Measurements from ENCODE around the gene ITPR1. TPM values are rescaled to one million over a fixed set of nuclear protein-coding genes. Genes with fewer than 3 reads are reported as not detected.

Gene ITPR1
- polyA plus RNA-seq, 1 of the 3 experiments (the other 2 are of a cell fraction) = 5.9 TPM

DNA sequence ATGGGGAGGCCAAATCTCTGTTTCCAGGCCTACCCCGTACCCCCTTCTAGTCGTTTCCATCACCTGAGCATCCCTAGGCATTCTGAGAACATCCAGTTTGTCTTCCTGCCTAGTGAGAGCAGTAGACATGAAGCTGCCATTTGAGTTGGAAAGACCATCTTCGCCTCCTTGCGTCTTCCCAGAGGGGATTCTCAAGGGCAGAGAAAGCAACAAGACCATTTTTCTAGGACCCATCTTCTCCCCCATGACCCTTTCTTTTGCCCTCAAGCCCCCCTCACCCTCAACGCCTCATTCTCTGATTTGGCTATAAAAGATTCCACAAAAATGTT, 337.4 kb downstream of the ITPR1 start:
- Histone ChIP-seq H4K20me1 (ENCODE audit: insufficient read depth) (no peaks in the 10 kb centered on the region), H3K4me3 (ENCODE audit: low read depth in 2 of 2, low read length in 1 of 2) (peak overlapping the region; percentile 7 to 48; a peak in 3 of 4 replicates), H3K9me3 (no peaks in the 10 kb centered on the region), H3F3A (replicated peaks; ENCODE audit: insufficient read depth) (peaks cover 22% of the 10 kb centered on the region), H3K9me2 (no peaks in the 10 kb centered on the region), H3K4me1 (ENCODE audit: control insufficient read depth in 1 of 2, insufficient read depth in 2 of 2, low read depth in 1 of 2, low read length in 1 of 2) (peaks cover 8 to 46% of the 10 kb centered on the region in 2 experiments; a peak in 1 of 4 replicates), H3K27ac (ENCODE audit: low read depth in 2 of 2, low read length in 1 of 2) (peak overlapping the region; percentile 95 to 97), H2AFZ (ENCODE audit: low read depth) (peak overlapping the region; percentile 63; the same call in 1 of the 2 replicates), H3K4me2 (peak overlapping the region; percentile 71), H3K27me3 (ENCODE audit: insufficient read depth) (no peaks in the 10 kb centered on the region), H3K36me3 (replicated peaks in 1 of 2; ENCODE audit: control insufficient read depth in 1 of 2, insufficient read depth in 2 of 2, low read length in 1 of 2) (no peaks in the 10 kb centered on the region), H3K9ac (peak overlapping the region; percentile 71), H3K79me2 (ENCODE audit: insufficient read depth) (no peaks in the 10 kb centered on the region)
- DNase-seq = no peak
- 90% methylated on average over 5 of the region's 5 CpGs for WGBS (ENCODE audit: low lambda C conversion rate)
- TF ChIP-seq, protein P1, sequence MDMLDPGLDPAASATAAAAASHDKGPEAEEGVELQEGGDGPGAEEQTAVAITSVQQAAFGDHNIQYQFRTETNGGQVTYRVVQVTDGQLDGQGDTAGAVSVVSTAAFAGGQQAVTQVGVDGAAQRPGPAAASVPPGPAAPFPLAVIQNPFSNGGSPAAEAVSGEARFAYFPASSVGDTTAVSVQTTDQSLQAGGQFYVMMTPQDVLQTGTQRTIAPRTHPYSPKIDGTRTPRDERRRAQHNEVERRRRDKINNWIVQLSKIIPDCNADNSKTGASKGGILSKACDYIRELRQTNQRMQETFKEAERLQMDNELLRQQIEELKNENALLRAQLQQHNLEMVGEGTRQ (IDR thresholded peaks at IDR 0.05; ENCODE audit: borderline replicate concordance, low read depth, low read length) = no peak
- TF ChIP-seq RCOR1 (IDR thresholded peaks at IDR 0.05; ENCODE audit: low read length) = no peak
- TF ChIP-seq NRF1 (IDR thresholded peaks at IDR 0.05; ENCODE audit: low read depth, low read length) = no peak
- TF ChIP-seq GABPA (IDR thresholded peaks at IDR 0.05; ENCODE audit: low read depth) = no peak
- no peak for TF ChIP-seq POLR2AphosphoS5 (IDR thresholded peaks at IDR 0.05; ENCODE audit: low read depth, low read length)
- TF ChIP-seq, protein P2, sequence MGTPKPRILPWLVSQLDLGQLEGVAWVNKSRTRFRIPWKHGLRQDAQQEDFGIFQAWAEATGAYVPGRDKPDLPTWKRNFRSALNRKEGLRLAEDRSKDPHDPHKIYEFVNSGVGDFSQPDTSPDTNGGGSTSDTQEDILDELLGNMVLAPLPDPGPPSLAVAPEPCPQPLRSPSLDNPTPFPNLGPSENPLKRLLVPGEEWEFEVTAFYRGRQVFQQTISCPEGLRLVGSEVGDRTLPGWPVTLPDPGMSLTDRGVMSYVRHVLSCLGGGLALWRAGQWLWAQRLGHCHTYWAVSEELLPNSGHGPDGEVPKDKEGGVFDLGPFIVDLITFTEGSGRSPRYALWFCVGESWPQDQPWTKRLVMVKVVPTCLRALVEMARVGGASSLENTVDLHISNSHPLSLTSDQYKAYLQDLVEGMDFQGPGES (IDR thresholded peaks at IDR 0.05; ENCODE audit: low read depth, low read length) = no peak
- no peak for TF ChIP-seq EP300 (IDR thresholded peaks at IDR 0.05; ENCODE audit: borderline replicate concordance in 1 of 2, low read depth in 1 of 2, low read length in 1 of 2)
- no peak for TF ChIP-seq RXRA (IDR thresholded peaks at IDR 0.05; ENCODE audit: borderline replicate concordance, low read depth)
- no peak for TF ChIP-seq TCF12 (IDR thresholded peaks at IDR 0.05)
- CTCF ChIA-PET = no interaction called here
- POLR2A ChIA-PET = no interaction called here

- H3K4me3 ChIP-seq (ENCODE audit: low read depth in 2 of 2, low read length in 1 of 2) = peak overlapping the region in 1 of 2 experiments; percentile 2; a peak in 3 of 4 replicates
- peaks cover 22% of the 10 kb centered on the region for H3F3A ChIP-seq (replicated peaks; ENCODE audit: insufficient read depth)
- no peaks in the 10 kb centered on the region for H3K27me3 ChIP-seq (ENCODE audit: insufficient read depth)
- peak overlapping the region; percentile 71 for H3K4me2 ChIP-seq
- WGBS (ENCODE audit: low lambda C conversion rate) = 11% methylated on average over 4 of the region's 4 CpGs
- H3K9me2 ChIP-seq = no peaks in the 10 kb centered on the region
- no peaks in the 10 kb centered on the region for H3K36me3 ChIP-seq (replicated peaks in 1 of 2; ENCODE audit: control insufficient read depth in 1 of 2, insufficient read depth in 2 of 2, low read length in 1 of 2)
- H3K4me1 ChIP-seq (ENCODE audit: control insufficient read depth in 1 of 2, insufficient read depth in 2 of 2, low read depth in 1 of 2, low read length in 1 of 2) = peaks cover 7 to 38% of the 10 kb centered on the region in 2 experiments; a peak in 1 of 4 replicates
- ChIA-PET CTCF (interaction anchor here (0.8 kb wide), 1 partner anchor 10 kb away, joined by 4 read pairs; no protein-coding TSS in a partner anchor), POLR2A (no interaction called here)
- no peak for DNase-seq
- H3K27ac ChIP-seq (ENCODE audit: low read depth in 2 of 2, low read length in 1 of 2) = peak overlapping the region; percentile 95 to 97
- H3K9ac ChIP-seq = peak overlapping the region; percentile 71; the same call in 1 of the 2 replicates
- H2AFZ ChIP-seq (ENCODE audit: low read depth) = peak overlapping the region; percentile 39
- no peaks in the 10 kb centered on the region for H3K79me2 ChIP-seq (ENCODE audit: insufficient read depth)
- H3K9me3 ChIP-seq = no peaks in the 10 kb centered on the region
- TF ChIP-seq CHD2 (IDR thresholded peaks at IDR 0.05; ENCODE audit: low read length, partially characterized antibody) = no peak
- peak; percentile 16; the same call in 1 of the 2 replicates for TF ChIP-seq TCF12 (IDR thresholded peaks at IDR 0.05)
- TF ChIP-seq POLR2AphosphoS5 (IDR thresholded peaks at IDR 0.05; ENCODE audit: low read depth, low read length) = 0 out of 2 replicates have a peak, but pooled peaks have one; percentile 4
- TF ChIP-seq FOSL2 (IDR thresholded peaks at IDR 0.05; ENCODE audit: borderline replicate concordance, low read depth) = no peak
- TF ChIP-seq, protein P3, sequence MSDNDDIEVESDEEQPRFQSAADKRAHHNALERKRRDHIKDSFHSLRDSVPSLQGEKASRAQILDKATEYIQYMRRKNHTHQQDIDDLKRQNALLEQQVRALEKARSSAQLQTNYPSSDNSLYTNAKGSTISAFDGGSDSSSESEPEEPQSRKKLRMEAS (IDR thresholded peaks at IDR 0.05; ENCODE audit: low read depth) = no peak
- no peaks in the 10 kb centered on the region for H4K20me1 ChIP-seq (ENCODE audit: insufficient read depth)
These were observed 338.4 kb downstream of the ITPR1 start for GRCh38 chr3:4831580-4831950.

Measured in SK-N-SH (cell line).